Neural cell (in vitro differentiated cells): Measurements from ENCODE around the gene GPRIN1.

ENCODE experiments used
- CTCF ChIP-seq: fragments of 450-650 bp; IDR thresholded peaks from 2 replicates; pipeline ENCODE4 v1.5.1; 2014; ENCODE audit warnings: antibody characterized with exemption, mild to moderate bottlenecking, moderate library complexity; ENCODE audit not compliant: poor library complexity, severe bottlenecking
- EP300 ChIP-seq: fragments of 450-650 bp; conservative IDR thresholded peaks from 2 replicates; pipeline ENCODE4 v1.6.1; 2014; ENCODE audit warnings: antibody characterized with exemption, mild to moderate bottlenecking, moderate library complexity; ENCODE audit not compliant: poor library complexity, severe bottlenecking
- EZH2 ChIP-seq: fragments of 200-600, 300-800 bp; shearing (Covaris generic), sonication (generic); IDR thresholded peaks from 2 replicates; pipeline ENCODE4 v1.6.1; 2014; ENCODE audit warnings: antibody characterized with exemption, low read length, borderline replicate concordance, mild to moderate bottlenecking; ENCODE audit not compliant: insufficient read depth, poor library complexity, severe bottlenecking
- POLR2AphosphoS5 ChIP-seq: IDR thresholded peaks from 2 replicates; pipeline ENCODE4 v1.6.1; 2012
- TAF1 ChIP-seq: IDR thresholded peaks from 2 replicates; pipeline ENCODE4 v1.6.1; 2012; ENCODE audit warnings: low read depth

- TF ChIP-seq EP300 (no peak), CTCF (no peak), POLR2AphosphoS5 (no peak), TAF1 (no peak), EZH2 (no peak)
Observed at GRCh38 chr5:176606875-176607274, 3.1 kb downstream of the GPRIN1 start.
